HepG2 (cell line): ENCODE measurements around the gene SLC25A23. TPM values are rescaled to one million over a fixed set of nuclear protein-coding genes. Genes with fewer than 3 reads are reported as not detected.

Source experiments
- ATF1 ChIP-seq: IDR thresholded peaks from 2 replicates; pipeline ENCODE4 v1.6.1; 2016; ENCODE audit warnings: mild to moderate bottlenecking, control low read depth
- HNRNPK ChIP-seq: fragments of 200-400 bp; formaldehyde crosslinking; IDR thresholded peaks from 2 replicates; pipeline ENCODE4 v1.6.1; 2018; ENCODE audit warnings: low read length, low read depth, moderate library complexity, mild to moderate bottlenecking; ENCODE audit not compliant: poor library complexity, severe bottlenecking
- KLF15 ChIP-seq: sonication (generic); formaldehyde crosslinking; IDR thresholded peaks from 2 replicates; pipeline ENCODE4 v1.8.1; 2023; ENCODE audit warnings: borderline replicate concordance, mild to moderate bottlenecking, inconsistent platforms, missing genetic modification reagents, mixed read lengths
- MAF1 ChIP-seq: sonication (generic); formaldehyde crosslinking; IDR thresholded peaks from 2 replicates; pipeline ENCODE4 v1.5.0; 2020; ENCODE audit warnings: missing genetic modification reagents, borderline replicate concordance
- NR2C2 ChIP-seq: sonication (generic); formaldehyde crosslinking; IDR thresholded peaks from 2 replicates; pipeline ENCODE4 v1.4.0; 2020; ENCODE audit warnings: missing genetic modification reagents, mild to moderate bottlenecking, moderate library complexity, borderline replicate concordance
- NR2F2 ChIP-seq: IDR thresholded peaks from 2 replicates; pipeline ENCODE4 v1.6.1; 2012; ENCODE audit warnings: low read depth, inconsistent platforms, borderline replicate concordance
- SP140L ChIP-seq: sonication (generic); formaldehyde crosslinking; IDR thresholded peaks from 2 replicates; pipeline ENCODE4 v1.4.0; 2020; ENCODE audit warnings: missing genetic modification reagents, borderline replicate concordance
- SP5 ChIP-seq: IDR thresholded peaks from 2 replicates; pipeline ENCODE4 v1.6.1; 2016; ENCODE audit warnings: low read depth, borderline replicate concordance
- TARDBP ChIP-seq: sonication (generic); formaldehyde crosslinking; IDR thresholded peaks from 2 replicates; pipeline ENCODE4 v1.8.0; 2022; ENCODE audit warnings: mild to moderate bottlenecking, missing genetic modification reagents
- ZFY ChIP-seq: sonication (generic); formaldehyde crosslinking; IDR thresholded peaks from 2 replicates; pipeline ENCODE4 v1.4.0; 2020; ENCODE audit warnings: missing genetic modification reagents
- ZNF775 ChIP-seq: sonication (generic); formaldehyde crosslinking; IDR thresholded peaks from 2 replicates; pipeline ENCODE4 v1.4.0; 2020; ENCODE audit warnings: missing genetic modification reagents, mild to moderate bottlenecking, moderate library complexity, borderline replicate concordance
- polyA plus RNA-seq, 8 experiments: library from polyadenylated mRNA; depleted of rRNA in 3 of 8; stranded (reverse) in 7 of 8; unstranded in 1 of 8; fragments of >200 nt; fragmentation: Illumina TruSeq in 4 of 8; extraction: Trizol in 4 of 8; gene quantifications; 2 replicates each; pipeline versions ENCODE4 v1.2.1 to v1.2.3, GENCODE V29; 2011 to 2016; ENCODE audit warnings: low read depth in 4 of 8, missing spikeins in 1 of 8, mixed read lengths in 1 of 8; ENCODE audit not compliant: insufficient read depth in 1 of 8
- total RNA-seq, 5 experiments: library from RNA; depleted of rRNA; stranded (reverse); fragments of >200 nt; fragmentation: Illumina TruSeq; extraction: Trizol; gene quantifications; 2 replicates each; pipeline ENCODE4 v1.2.3, GENCODE V29; 2016; ENCODE audit warnings: low read depth in 1 of 5
- TF ChIP-seq, protein P1 (sequence below), 2 experiments: sonication (generic) in 1 of 2; formaldehyde crosslinking in 1 of 2; IDR thresholded peaks; 2 replicates each; pipeline versions ENCODE4 v1.6.1 to v1.9.0; 2014 to 2022; ENCODE audit warnings: antibody characterized with exemption in 1 of 2, borderline replicate concordance in 1 of 2, inconsistent platforms in 1 of 2, low read depth in 1 of 2, missing genetic modification reagents in 1 of 2
- TF ChIP-seq, protein P2 (sequence below): sonication (generic); formaldehyde crosslinking; IDR thresholded peaks from 2 replicates; pipeline ENCODE4; 2020; ENCODE audit warnings: missing genetic modification reagents, mild to moderate bottlenecking, borderline replicate concordance
- TF ChIP-seq, protein P3 (sequence below): IDR thresholded peaks from 2 replicates; pipeline ENCODE4 v1.6.1; 2016; ENCODE audit warnings: mild to moderate bottlenecking
- TF ChIP-seq, protein P4 (sequence below): sonication (generic); formaldehyde crosslinking; IDR thresholded peaks from 2 replicates; pipeline ENCODE4 v1.4.0; 2020; ENCODE audit warnings: missing genetic modification reagents

SLC25A23 gene
- total and polyA plus RNA-seq, 2 of the 13 experiments (the other 11 are each of a cell fraction or from before 2014, with no cell fraction given) = 12.4 to 15.2 TPM

DNA sequence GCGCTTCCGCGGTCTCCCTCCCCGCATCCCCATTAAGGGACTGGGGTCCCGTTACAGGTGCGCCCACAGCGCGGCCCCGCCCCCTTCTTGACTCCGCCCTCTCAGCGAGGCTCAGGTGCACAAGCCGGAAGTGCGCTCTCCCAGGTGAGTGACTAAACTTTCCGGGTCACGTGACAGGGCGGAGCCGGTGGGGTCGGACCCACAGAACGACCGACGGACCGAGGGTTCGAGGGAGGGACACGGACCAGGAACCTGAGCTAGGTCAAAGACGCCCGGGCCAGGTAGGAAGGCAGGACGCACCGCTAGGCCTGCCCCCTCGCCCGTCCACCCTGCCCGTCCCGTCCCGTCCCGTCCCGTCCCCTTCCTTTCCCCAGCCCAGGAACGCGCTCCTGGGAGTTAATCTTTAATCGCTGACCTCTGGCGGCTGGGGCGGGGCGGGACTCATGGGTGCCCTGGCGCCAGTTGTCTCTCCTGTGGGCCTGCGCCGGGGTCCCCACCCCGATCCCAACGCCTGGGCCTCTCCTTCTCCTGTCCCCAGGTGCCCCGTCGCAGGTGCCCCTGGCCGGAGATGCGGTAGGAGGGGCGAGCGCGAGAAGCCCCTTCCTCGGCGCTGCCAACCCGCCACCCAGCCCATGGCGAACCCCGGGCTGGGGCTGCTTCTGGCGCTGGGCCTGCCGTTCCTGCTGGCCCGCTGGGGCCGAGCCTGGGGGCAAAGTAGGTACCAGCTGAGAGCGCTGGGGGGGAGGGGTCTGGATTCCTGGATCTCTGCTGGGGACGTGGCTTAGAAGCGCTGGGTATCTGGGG is 4.7 kb upstream of the SLC25A23 start, which contains the start of gene CRB3 (continued):
- TF ChIP-seq, protein P1, sequence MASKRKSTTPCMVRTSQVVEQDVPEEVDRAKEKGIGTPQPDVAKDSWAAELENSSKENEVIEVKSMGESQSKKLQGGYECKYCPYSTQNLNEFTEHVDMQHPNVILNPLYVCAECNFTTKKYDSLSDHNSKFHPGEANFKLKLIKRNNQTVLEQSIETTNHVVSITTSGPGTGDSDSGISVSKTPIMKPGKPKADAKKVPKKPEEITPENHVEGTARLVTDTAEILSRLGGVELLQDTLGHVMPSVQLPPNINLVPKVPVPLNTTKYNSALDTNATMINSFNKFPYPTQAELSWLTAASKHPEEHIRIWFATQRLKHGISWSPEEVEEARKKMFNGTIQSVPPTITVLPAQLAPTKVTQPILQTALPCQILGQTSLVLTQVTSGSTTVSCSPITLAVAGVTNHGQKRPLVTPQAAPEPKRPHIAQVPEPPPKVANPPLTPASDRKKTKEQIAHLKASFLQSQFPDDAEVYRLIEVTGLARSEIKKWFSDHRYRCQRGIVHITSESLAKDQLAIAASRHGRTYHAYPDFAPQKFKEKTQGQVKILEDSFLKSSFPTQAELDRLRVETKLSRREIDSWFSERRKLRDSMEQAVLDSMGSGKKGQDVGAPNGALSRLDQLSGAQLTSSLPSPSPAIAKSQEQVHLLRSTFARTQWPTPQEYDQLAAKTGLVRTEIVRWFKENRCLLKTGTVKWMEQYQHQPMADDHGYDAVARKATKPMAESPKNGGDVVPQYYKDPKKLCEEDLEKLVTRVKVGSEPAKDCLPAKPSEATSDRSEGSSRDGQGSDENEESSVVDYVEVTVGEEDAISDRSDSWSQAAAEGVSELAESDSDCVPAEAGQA (IDR thresholded peaks at IDR 0.05; ENCODE audit: low read depth) = no peak
- TF ChIP-seq, protein P1 (CRISPR knock-in tag; IDR thresholded peaks at IDR 0.05; ENCODE audit: borderline replicate concordance) = no peak
- peak; percentile 60 for TF ChIP-seq HNRNPK
- TF ChIP-seq, protein P2, sequence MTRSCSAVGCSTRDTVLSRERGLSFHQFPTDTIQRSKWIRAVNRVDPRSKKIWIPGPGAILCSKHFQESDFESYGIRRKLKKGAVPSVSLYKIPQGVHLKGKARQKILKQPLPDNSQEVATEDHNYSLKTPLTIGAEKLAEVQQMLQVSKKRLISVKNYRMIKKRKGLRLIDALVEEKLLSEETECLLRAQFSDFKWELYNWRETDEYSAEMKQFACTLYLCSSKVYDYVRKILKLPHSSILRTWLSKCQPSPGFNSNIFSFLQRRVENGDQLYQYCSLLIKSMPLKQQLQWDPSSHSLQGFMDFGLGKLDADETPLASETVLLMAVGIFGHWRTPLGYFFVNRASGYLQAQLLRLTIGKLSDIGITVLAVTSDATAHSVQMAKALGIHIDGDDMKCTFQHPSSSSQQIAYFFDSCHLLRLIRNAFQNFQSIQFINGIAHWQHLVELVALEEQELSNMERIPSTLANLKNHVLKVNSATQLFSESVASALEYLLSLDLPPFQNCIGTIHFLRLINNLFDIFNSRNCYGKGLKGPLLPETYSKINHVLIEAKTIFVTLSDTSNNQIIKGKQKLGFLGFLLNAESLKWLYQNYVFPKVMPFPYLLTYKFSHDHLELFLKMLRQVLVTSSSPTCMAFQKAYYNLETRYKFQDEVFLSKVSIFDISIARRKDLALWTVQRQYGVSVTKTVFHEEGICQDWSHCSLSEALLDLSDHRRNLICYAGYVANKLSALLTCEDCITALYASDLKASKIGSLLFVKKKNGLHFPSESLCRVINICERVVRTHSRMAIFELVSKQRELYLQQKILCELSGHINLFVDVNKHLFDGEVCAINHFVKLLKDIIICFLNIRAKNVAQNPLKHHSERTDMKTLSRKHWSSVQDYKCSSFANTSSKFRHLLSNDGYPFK (CRISPR knock-in tag) = peak; percentile 68
- TF ChIP-seq ATF1 (CRISPR knock-in tag) = no peak
- TF ChIP-seq, protein P3, sequence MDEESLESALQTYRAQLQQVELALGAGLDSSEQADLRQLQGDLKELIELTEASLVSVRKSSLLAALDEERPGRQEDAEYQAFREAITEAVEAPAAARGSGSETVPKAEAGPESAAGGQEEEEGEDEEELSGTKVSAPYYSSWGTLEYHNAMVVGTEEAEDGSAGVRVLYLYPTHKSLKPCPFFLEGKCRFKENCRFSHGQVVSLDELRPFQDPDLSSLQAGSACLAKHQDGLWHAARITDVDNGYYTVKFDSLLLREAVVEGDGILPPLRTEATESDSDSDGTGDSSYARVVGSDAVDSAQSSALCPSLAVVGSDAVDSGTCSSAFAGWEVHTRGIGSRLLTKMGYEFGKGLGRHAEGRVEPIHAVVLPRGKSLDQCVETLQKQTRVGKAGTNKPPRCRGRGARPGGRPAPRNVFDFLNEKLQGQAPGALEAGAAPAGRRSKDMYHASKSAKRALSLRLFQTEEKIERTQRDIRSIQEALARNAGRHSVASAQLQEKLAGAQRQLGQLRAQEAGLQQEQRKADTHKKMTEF (CRISPR knock-in tag) = peak; percentile 58; the same call in 1 of the 2 replicates
- TF ChIP-seq, protein P4, sequence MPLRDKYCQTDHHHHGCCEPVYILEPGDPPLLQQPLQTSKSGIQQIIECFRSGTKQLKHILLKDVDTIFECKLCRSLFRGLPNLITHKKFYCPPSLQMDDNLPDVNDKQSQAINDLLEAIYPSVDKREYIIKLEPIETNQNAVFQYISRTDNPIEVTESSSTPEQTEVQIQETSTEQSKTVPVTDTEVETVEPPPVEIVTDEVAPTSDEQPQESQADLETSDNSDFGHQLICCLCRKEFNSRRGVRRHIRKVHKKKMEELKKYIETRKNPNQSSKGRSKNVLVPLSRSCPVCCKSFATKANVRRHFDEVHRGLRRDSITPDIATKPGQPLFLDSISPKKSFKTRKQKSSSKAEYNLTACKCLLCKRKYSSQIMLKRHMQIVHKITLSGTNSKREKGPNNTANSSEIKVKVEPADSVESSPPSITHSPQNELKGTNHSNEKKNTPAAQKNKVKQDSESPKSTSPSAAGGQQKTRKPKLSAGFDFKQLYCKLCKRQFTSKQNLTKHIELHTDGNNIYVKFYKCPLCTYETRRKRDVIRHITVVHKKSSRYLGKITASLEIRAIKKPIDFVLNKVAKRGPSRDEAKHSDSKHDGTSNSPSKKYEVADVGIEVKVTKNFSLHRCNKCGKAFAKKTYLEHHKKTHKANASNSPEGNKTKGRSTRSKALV (CRISPR knock-in tag) = no peak
- peak; percentile 79 for TF ChIP-seq ZFY
- TF ChIP-seq ZNF775 (CRISPR knock-in tag) = no peak
- TF ChIP-seq NR2F2 = no peak
- TF ChIP-seq KLF15 = peak; percentile 15; the same call in 1 of the 2 replicates
- no peak for TF ChIP-seq SP140L (CRISPR knock-in tag)
- TF ChIP-seq TARDBP (CRISPR knock-in tag) = peak; percentile 83
- no peak for TF ChIP-seq MAF1 (CRISPR knock-in tag)
- TF ChIP-seq NR2C2 (CRISPR knock-in tag) = peak; percentile 76
- peak; percentile 62 for TF ChIP-seq SP5 (CRISPR knock-in tag)
